CD14-positive monocyte (primary cell): ENCODE results near the gene TNRC6A. TPM values are rescaled to one million over a fixed set of nuclear protein-coding genes. Genes with fewer than 3 reads are reported as not detected.

Experiments
- DNase-seq, 3 donors: peaks; one replicate each; pipeline ENCODE4 v3.0.0-alpha.2; 2011 to 2022
- H2AFZ ChIP-seq: 2 replicates; pipeline ENCODE4 v1.6.0; 2012; ENCODE audit warnings: mild to moderate bottlenecking, low read depth, low read length, inconsistent platforms; ENCODE audit not compliant: insufficient read depth, poor library complexity, severe bottlenecking
- H3K27ac ChIP-seq, 2 donors: 1 replicate in 1 of 2; 2 replicates in 1 of 2; pipeline ENCODE4 v1.5.1; 2012 to 2013; ENCODE audit warnings: low read length in 2 of 2, control low read depth in 1 of 2, inconsistent platforms in 1 of 2, low read depth in 1 of 2, mild to moderate bottlenecking in 1 of 2
- H3K27me3 ChIP-seq, 2 donors: one replicate each; pipeline versions ENCODE4 v1.6.0 to v1.6.1; 2011 to 2013; ENCODE audit warnings: low read length in 2 of 2; ENCODE audit not compliant: control insufficient read depth in 2 of 2, insufficient read depth in 2 of 2
- H3K36me3 ChIP-seq, 2 donors: replicated peaks in 1 of 2; 1 replicate in 1 of 2; 2 replicates in 1 of 2; pipeline versions ENCODE4 v1.5.1 to v1.6.1; 2012 to 2013; ENCODE audit warnings: low read length in 2 of 2, control low read depth in 1 of 2, inconsistent platforms in 1 of 2, mild to moderate bottlenecking in 1 of 2; ENCODE audit not compliant: insufficient read depth in 2 of 2, control insufficient read depth in 1 of 2
- H3K4me1 ChIP-seq, 2 donors: 1 replicate in 1 of 2; 2 replicates in 1 of 2; pipeline versions ENCODE4 v1.5.1 to v1.6.1; 2012 to 2013; ENCODE audit warnings: low read length in 2 of 2, control low read depth in 1 of 2, inconsistent platforms in 1 of 2, mild to moderate bottlenecking in 1 of 2, moderate library complexity in 1 of 2; ENCODE audit not compliant: insufficient read depth in 2 of 2, control insufficient read depth in 1 of 2
- H3K4me2 ChIP-seq: replicated peaks from 2 replicates; pipeline ENCODE3; 2012; ENCODE audit warnings: low read length, moderate library complexity, mild to moderate bottlenecking; ENCODE audit not compliant: poor library complexity, severe bottlenecking; ENCODE audit errors: extremely low read depth
- H3K4me3 ChIP-seq, 3 experiments: fragments of 200-600 bp in 1 of 3; sonication (generic) in 1 of 3; replicated peaks in 1 of 3; 1 replicate in 2 of 3; 2 replicates in 1 of 3; pipeline ENCODE4 v1.5.1; 2011 to 2013; ENCODE audit warnings: low read length in 3 of 3, mild to moderate bottlenecking in 3 of 3, control low read depth in 2 of 3, low read depth in 2 of 3, inconsistent platforms in 1 of 3, moderate library complexity in 1 of 3
- H3K79me2 ChIP-seq: 2 replicates; pipeline ENCODE4 v1.6.0; 2012; ENCODE audit warnings: mild to moderate bottlenecking, control low read depth, inconsistent platforms, low read length, moderate library complexity; ENCODE audit not compliant: insufficient read depth
- H3K9ac ChIP-seq: 2 replicates; pipeline ENCODE4 v1.6.0; 2017; ENCODE audit warnings: low read length, mild to moderate bottlenecking; ENCODE audit not compliant: insufficient read depth, poor library complexity, severe bottlenecking
- H3K9me3 ChIP-seq, 2 donors: replicated peaks in 1 of 2; 1 replicate in 1 of 2; 2 replicates in 1 of 2; pipeline versions ENCODE4 v1.5.1 to v1.6.1; 2012 to 2013; ENCODE audit warnings: low read length in 2 of 2, control low read depth in 1 of 2; ENCODE audit not compliant: control insufficient read depth in 1 of 2, insufficient read depth in 1 of 2
- H4K20me1 ChIP-seq: 2 replicates; pipeline ENCODE4 v1.6.0; 2012; ENCODE audit warnings: mild to moderate bottlenecking, low read length, control low read depth, moderate library complexity; ENCODE audit not compliant: insufficient read depth
- H3K27ac Mint-ChIP-seq, 7 donors: one replicate each; pipeline ENCODE4 v1.8.0; 2020; ENCODE audit warnings: mild to moderate bottlenecking in 7 of 7, mixed read lengths in 7 of 7, moderate library complexity in 6 of 7, inconsistent platforms in 2 of 7
- H3K27me3 Mint-ChIP-seq, 3 donors: one replicate each; pipeline ENCODE4 v1.8.0; 2021 to 2022; ENCODE audit warnings: low read depth in 3 of 3, mild to moderate bottlenecking in 3 of 3, mixed read lengths in 3 of 3, moderate library complexity in 3 of 3, inconsistent platforms in 1 of 3
- H3K36me3 Mint-ChIP-seq, 2 donors: one replicate each; pipeline ENCODE4 v1.8.0; 2020; ENCODE audit warnings: mixed read lengths in 2 of 2, inconsistent platforms in 1 of 2, mild to moderate bottlenecking in 1 of 2
- H3K4me1 Mint-ChIP-seq: one replicate; pipeline ENCODE4 v1.8.0; 2020; ENCODE audit warnings: mild to moderate bottlenecking, mixed read lengths
- H3K4me3 Mint-ChIP-seq, 2 donors: one replicate each; pipeline ENCODE4 v1.8.0; 2020; ENCODE audit warnings: mild to moderate bottlenecking in 2 of 2, mixed read lengths in 2 of 2, moderate library complexity in 1 of 2
- H3K9me3 Mint-ChIP-seq, 7 donors: one replicate each; pipeline ENCODE4 v1.8.0; 2020 to 2022; ENCODE audit warnings: mixed read lengths in 7 of 7, mild to moderate bottlenecking in 6 of 7, moderate library complexity in 6 of 7, inconsistent platforms in 2 of 7
- WGBS: methylation state at CpG from one replicate; pipeline ENCODE4 v1.1.5; 2013; ENCODE audit warnings: missing lambda C conversion rate; ENCODE audit not compliant: insufficient coverage; 5-methylcytosine and 5-hydroxymethylcytosine counted together
- intact Hi-C, 2 donors: fragments of 100-400 bp; cut with micrococcal nuclease; formaldehyde crosslinking; loops; one replicate each; pipeline versions ENCODE4 v1.15.0 to v1.15.1; 2023
- polyA plus RNA-seq, 3 donors: library from polyadenylated mRNA; depleted of rRNA in 1 of 3; unstranded in 2 of 3; stranded (reverse) in 1 of 3; fragments of 300-500 nt in 2 of 3; fragments of >200 nt in 1 of 3; fragmentation: Illumina TruSeq in 2 of 3; gene quantifications; 1 replicate in 2 of 3; 2 replicates in 1 of 3; pipeline ENCODE4 v1.2.3, GENCODE V29; 2012 to 2021
- TF ChIP-seq, protein P1 (sequence below): fragments of 200-600 bp; IDR thresholded peaks from one replicate; pipeline ENCODE4 v1.8.0; 2022; ENCODE audit warnings: antibody characterized with exemption, mild to moderate bottlenecking

TNRC6A gene
- polyA plus RNA-seq, 3 donors: 3.3 to 36.1 (median 4.0) TPM

DNA sequence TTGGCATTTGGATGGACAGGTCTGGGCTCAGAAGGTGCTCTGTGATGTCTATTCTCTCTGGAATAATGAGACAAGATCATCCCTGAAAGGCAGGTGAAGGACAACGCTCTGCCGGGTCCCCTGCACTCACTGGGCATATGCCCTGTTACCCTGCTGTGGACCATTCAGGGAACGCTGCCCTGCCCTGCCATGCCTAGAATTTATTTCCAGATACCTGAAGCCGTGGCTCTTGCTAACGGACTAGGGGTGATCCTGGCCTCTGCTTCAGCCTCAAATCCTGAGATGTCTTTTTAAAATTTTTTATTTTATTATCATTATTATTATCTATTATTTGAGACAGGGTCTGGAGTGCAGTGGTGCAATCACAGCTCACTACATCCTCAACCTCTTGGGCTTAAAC, 120.2 kb downstream of the TNRC6A start:
- TF ChIP-seq, protein P1, sequence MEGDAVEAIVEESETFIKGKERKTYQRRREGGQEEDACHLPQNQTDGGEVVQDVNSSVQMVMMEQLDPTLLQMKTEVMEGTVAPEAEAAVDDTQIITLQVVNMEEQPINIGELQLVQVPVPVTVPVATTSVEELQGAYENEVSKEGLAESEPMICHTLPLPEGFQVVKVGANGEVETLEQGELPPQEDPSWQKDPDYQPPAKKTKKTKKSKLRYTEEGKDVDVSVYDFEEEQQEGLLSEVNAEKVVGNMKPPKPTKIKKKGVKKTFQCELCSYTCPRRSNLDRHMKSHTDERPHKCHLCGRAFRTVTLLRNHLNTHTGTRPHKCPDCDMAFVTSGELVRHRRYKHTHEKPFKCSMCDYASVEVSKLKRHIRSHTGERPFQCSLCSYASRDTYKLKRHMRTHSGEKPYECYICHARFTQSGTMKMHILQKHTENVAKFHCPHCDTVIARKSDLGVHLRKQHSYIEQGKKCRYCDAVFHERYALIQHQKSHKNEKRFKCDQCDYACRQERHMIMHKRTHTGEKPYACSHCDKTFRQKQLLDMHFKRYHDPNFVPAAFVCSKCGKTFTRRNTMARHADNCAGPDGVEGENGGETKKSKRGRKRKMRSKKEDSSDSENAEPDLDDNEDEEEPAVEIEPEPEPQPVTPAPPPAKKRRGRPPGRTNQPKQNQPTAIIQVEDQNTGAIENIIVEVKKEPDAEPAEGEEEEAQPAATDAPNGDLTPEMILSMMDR: no peak
- peaks cover 2 to 9% (median 5%) of the 10 kb centered on the region in 3 donors for H3K27me3 Mint-ChIP-seq
- Histone ChIP-seq H3K4me1 (no peaks in the 10 kb centered on the region), H4K20me1 (no peaks in the 10 kb centered on the region), H3K9me3 (no peaks in the 10 kb centered on the region), H3K4me2 (no peak overlapping the region), H2AFZ (no peak overlapping the region), H3K27me3 (no peaks in the 10 kb centered on the region), H3K4me3 (no peak overlapping the region), H3K9ac (no peak overlapping the region), H3K27ac (no peak overlapping the region), H3K79me2 (no peaks in the 10 kb centered on the region), H3K36me3 (no peaks in the 10 kb centered on the region)
- H3K4me1 Mint-ChIP-seq: no peaks in the 10 kb centered on the region
- H3K4me3 Mint-ChIP-seq: no peak overlapping the region
- no peaks in the 10 kb centered on the region for H3K36me3 Mint-ChIP-seq
- no peak for DNase-seq
- no peak overlapping the region for H3K27ac Mint-ChIP-seq
- intact Hi-C loops: no loop called here
- 100% methylated on average over 3 of the region's 5 CpGs for WGBS
- H3K9me3 Mint-ChIP-seq: no peaks in the 10 kb centered on the region

DNA sequence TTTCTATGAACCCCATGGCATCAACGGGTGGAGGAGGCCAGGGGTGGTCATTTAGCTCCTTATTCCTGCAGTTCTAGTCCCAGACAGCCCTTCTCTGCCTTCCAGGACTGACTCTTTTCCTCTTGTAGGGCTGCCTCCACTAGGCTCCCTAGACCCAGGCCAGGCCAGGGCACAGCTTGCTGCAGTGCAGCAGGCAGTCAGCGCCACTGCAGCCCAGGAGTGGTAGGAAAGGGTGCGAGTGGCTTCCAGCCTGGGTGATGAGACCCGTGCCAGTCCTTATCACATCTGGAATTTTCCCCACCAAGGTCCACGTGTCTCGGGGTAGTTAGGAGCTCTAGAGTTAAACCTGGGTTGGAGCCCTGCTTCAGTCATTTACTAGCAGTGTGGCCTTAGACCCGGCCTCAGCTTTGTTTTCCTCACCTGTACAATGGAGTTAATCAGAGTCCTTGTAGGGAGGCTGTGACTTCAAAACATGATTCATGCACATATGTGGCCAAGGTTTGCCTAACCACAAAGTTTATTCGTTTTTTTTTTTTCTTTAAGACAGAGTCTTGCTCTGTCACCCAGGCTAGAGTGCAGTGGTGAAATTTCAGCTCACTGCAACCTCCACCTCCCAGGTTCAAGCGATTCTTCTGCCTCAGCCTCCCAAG, 121.0 kb downstream of the TNRC6A start:
- peaks cover 4 to 10% (median 5%) of the 10 kb centered on the region in 3 donors for H3K27me3 Mint-ChIP-seq
- Histone ChIP-seq H2AFZ (no peak overlapping the region), H3K4me2 (no peak overlapping the region), H4K20me1 (no peaks in the 10 kb centered on the region), H3K4me1 (no peaks in the 10 kb centered on the region), H3K9me3 (no peaks in the 10 kb centered on the region), H3K9ac (no peak overlapping the region), H3K4me3 (no peak overlapping the region), H3K27me3 (no peaks in the 10 kb centered on the region), H3K79me2 (no peaks in the 10 kb centered on the region), H3K36me3 (no peaks in the 10 kb centered on the region), H3K27ac (no peak overlapping the region)
- TF ChIP-seq, protein P1: no peak
- intact Hi-C loops: no loop called here
- H3K4me1 Mint-ChIP-seq: no peaks in the 10 kb centered on the region
- no peaks in the 10 kb centered on the region for H3K9me3 Mint-ChIP-seq
- DNase-seq: no peak
- H3K36me3 Mint-ChIP-seq: no peaks in the 10 kb centered on the region
- WGBS: 71% methylated on average over 2 of the region's 9 CpGs
- H3K27ac Mint-ChIP-seq: peak overlapping the region in 1 of 7 donors; percentile 41
- H3K4me3 Mint-ChIP-seq: no peak overlapping the region
